UCSD-AML1 (cell line): ENCODE measurements around the gene ARHGEF5.
A peak's percentile ranks its signal among the peaks of the same experiment; 100 is the strongest.

Experiments
- DNase-seq: peaks from one replicate; lab custom pipeline; 2025; ENCODE audit not compliant: unreplicated experiment; lab: John Stamatoyannopoulos, UW

The ARHGEF5 gene

DNA sequence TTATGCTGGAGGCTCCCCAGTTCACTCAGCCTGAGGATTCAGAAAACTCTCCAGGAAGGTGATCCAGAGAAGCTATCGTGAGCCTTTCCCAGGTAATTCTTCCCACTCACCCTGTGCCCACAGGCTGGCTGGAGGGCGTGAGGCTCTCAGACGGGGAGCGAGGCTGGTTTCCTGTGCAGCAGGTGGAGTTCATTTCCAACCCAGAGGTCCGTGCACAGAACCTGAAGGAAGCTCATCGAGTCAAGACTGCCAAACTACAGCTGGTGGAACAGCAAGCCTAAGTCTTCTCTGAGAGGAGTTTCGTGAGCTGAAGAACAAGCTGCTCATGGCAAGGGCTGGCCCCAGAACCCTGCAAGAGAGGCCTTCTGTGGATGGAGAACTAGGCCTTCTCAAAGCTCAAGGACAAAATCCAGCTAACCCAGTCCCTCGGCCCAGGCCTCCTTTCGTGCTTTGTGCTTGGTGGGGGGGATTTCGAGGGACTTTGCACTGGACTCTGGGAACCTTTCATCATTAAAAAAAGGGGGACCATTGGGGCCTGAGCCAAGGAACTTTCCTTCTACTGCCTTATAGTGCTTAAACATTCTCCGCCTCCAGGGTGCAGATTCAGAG, 24.7 kb downstream of the ARHGEF5 start:
- no peak for DNase-seq

DNA sequence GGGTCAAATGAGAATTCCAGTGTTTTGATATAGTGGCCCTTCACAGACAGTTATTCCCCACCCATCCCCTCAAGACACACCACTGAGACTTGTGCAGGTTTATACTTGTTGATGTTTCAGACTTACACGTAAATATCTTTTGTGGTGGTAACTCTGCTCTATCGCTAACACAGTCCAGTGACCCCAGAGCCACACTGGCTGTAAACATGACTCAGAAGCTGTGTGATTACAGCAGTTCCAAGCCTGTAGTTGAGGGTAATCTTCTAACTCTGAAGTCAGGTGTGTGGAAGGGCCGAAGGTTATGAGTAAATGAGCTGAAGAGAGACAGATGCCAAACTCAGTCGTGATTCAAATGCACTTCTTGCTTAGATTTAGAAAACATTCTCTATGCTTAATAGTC, 28.9 kb downstream of the ARHGEF5 start:
- no peak for DNase-seq

DNA sequence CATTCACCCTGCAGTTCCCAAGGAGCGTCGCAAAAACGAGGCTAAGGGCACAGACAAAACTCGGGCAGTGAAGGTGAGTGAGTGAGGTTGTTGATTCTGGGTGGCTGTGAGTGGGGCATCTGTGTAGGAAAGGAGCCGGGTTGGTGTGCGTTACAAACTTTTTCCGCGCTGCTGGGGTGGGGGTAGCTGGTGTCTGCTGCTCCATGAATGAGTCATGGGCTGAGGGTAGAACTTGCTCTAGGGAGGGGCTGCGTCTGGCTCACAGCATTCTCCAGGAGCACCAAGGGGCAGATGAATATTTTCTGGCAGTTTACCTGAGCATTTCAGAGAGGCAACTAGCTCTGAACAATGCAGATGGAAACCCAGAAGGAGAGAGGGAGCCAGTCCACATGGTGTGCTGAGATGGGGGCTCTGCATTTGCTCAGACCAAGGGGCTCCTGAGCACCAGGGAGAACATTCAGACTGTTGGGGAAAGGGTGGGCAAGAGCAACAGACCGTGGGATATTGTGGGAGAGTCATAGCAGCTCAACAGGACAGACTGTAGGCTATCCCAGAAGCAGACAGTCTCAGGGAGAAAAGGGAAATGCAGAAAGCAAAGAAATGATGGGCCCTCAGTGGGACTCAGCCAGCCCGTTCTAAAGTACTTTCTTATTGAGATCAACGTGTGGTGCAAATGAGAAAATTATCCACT, 29.5 kb downstream of the ARHGEF5 start:
- no peak for DNase-seq

DNA sequence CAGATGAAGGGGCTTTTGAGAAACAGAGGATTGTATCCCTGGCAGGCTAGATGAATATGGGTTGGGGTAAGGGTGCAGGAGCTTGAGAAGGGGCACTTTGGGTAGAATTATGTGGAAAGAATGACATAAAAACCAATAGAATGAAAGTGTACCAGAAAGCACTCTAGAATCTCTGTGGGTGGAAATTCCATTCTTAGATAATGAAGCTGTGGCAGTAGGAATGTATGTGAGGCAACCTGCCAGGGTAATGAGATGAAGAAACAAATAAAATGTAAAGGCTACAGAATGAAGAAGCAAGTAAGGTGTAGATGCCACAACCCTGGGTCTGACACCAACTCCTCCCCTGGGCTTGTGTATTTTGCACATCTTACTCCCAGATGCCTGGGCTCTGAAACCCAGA, 31.5 kb downstream of the ARHGEF5 start:
- no peak for DNase-seq

- DNase-seq: no peak
Observed at GRCh38 chr7:144388950-144389349, 33.7 kb downstream of the ARHGEF5 start.

DNA sequence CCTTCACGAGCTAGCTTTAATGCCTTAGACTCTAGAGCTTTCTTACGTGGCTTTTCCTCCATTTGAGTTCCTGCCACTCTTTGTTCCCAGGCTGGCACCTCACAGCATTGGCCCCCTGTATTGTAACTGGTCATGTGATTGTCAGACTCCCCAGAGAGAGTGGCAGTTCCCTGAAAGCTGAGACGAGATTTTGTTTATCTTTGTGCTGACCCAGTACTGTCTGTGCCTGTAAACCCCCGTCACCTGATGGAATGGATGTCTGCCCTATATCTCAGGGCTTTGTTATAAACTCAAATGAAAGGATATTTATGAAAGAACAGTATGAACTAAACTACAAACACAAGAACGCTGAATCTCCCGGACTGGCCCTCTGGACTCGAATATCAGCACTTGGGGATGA, 35.3 kb downstream of the ARHGEF5 start:
- no peak for DNase-seq

DNA sequence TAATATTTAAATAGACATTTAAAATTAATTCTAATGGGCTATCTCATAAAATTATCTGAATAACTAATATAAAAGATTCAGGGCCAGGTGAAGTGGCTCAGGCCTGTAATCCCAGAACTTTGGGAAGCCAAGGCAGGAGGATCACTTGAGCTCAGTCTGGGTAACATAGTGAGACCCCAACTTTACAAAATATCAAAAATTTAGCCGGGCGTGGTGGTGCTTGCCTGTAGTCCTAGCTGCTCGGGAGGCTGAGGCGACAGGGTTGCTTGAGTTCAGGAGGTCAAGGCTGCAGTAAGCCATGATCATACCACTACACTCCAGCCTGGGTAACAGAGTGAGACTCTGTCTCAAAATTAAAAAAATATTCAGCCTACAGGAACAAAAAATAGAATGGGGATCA, 35.8 kb downstream of the ARHGEF5 start:
- no peak for DNase-seq

DNA sequence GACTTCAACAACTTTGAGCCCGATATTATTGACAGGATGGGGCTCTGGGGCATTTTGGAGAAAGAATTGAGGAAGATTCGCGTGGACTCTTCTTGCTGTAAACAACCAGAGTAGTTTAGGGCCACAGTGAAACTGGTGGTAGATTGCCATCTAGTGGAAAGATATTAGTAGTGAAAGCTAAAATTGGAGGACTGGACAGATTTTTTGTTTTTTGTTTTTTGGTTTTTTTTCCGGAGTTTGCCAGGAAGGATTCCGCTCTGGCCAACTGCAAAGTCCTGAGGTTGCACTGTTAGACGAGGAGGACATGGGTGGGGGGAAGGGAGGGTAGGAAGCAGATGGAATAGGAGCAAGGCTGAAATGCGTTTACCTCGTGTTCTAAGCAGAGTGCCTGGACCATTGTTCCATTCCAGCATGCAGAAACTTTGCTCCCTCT, 36.6 kb downstream of the ARHGEF5 start:
- peak; percentile 8 for DNase-seq

GRCh38 chr7:144397086-144397485, 41.9 kb downstream of the ARHGEF5 start:
- peak; percentile 7 for DNase-seq

GRCh38 chr7:144398291-144398690, 43.1 kb downstream of the ARHGEF5 start:
- no peak for DNase-seq

- no peak for DNase-seq
Observed at GRCh38 chr7:144398911-144399310, 43.7 kb downstream of the ARHGEF5 start.

DNA sequence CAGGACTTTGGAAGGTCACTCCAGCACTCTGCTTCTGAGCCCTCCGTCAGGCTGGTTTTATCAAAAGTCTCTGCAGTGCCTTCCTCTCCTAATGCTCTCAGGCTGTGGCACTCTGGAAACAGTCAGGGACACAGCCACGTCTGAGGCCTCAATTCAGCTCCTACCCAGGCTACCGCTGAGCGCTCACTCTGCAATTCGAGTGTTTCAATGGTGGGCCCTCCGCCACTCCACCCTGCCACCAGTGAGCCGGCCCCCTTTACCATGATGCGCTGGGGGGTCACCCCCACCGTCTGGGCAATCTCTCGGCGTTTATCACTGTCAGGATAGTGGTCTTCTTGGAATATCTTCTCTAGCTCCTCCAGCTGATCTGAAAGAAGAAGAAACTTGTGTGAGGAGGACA, 44.7 kb downstream of the ARHGEF5 start:
- no peak for DNase-seq

DNA sequence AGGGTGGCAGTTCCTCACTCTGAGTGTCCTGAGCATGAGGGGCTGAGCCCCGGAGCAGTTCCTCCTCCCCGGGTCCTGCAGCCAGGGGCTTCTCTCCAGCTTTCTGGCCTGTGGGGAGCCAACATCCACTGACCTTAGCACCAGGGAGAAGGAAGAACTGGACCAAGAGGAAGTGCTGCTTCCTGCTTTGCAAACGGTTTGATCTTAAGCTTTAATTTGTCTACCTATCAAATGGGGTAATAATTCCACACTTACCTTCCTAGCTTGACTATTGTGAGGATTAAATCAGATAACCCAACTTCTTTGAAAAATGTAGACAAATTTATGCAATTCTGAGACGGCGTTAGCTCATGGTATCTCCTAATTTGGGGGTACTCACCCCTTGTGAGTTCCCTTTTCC, 46.3 kb downstream of the ARHGEF5 start:
- DNase-seq: no peak

GRCh38 chr7:144403102-144403501, 47.9 kb downstream of the ARHGEF5 start:
- no peak for DNase-seq

GRCh38 chr7:144403649-144404061, 48.5 kb downstream of the ARHGEF5 start, which contains the start of gene NOBOX:
Gene NOBOX, minus strand, starts transcription at chr7:144403693.
- DNase-seq: no peak

GRCh38 chr7:144404946-144405345, 49.7 kb downstream of the ARHGEF5 start:
- DNase-seq: no peak

- no peak for DNase-seq
Observed at GRCh38 chr7:144407266-144407931, 52.2 kb downstream of the ARHGEF5 start.

DNA sequence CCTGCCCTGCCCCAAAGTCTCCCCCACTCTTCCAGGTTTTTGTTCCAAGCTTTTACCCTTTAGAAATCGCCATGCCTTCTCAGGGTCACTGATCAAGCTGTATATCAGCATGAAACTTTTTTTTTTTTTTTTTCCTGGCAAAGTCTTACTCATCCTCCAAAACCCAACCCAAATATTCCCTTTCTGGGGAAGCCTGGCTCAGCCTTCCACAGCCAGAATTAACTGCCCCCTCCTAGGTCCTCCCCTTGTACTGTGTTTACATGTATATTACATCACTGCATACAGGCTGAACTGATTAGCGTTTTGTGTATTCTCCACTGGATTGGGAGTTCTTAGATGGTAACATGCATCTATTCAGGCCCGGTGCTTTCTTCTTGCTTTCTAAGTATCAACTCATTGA, 52.9 kb downstream of the ARHGEF5 start:
- DNase-seq: no peak

- DNase-seq: no peak
Observed at GRCh38 chr7:144410441-144410840, 55.2 kb downstream of the ARHGEF5 start.

GRCh38 chr7:144414815-144415214, 59.6 kb downstream of the ARHGEF5 start:
- no peak for DNase-seq

GRCh38 chr7:144415858-144416257, 60.7 kb downstream of the ARHGEF5 start:
- no peak for DNase-seq

DNA sequence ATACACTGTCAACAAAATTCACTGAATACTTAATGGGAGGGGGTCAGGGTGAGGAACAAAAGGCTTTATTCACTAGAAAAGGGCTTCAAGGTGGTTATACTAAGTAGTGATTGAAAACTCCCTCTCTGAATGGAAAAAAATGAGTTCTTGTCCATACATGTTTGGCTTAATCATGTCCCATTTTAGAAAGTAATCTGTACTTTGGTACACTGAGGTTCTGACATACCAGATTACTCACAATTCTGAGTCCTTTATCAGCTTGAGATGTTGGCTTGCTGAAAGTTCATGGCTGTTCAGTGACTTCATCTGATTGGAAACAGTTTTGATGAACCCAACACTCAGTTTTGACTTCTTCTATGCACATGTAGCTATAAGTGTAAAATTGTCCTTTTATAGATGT, 61.1 kb downstream of the ARHGEF5 start:
- DNase-seq: no peak
